ENCODE measurements around the gene MKRN2. TPM values are rescaled to one million over a fixed set of nuclear protein-coding genes. Genes with fewer than 3 reads are reported as not detected.
A peak's percentile ranks its signal among the peaks of the same experiment; 100 is the strongest.

The MKRN2 gene
- total and polyA plus RNA-seq, 9 of the 15 experiments (the other 6 are each of a cell fraction or from before 2014, with no cell fraction given) = 29.4 to 63.2 (median 42.9) TPM

DNA sequence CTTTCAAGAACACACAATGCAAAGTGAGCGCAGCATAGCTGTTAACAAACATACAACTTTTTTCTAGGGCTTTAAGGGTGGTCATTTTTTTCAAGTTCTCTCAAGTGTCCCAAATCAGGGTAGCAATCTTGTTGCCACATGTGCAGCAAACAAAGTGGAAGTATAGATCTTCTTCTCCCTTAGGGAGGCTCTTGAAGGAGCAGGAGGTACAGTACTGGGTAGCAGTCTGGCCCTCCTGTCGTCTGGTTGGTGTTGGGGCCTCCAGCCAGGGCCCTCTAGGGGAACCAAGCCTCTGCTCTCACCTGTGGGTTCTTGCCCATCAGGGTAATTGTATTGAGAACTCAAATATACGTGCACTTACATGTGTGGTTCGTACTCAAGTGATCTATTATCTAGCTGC, 25.8 kb downstream of the MKRN2 start:
- 0 out of 3 replicates have a peak, but pooled peaks have one; percentile 4 for ATAC-seq
- no peaks in the 10 kb centered on the region for H3K27me3 ChIP-seq (ENCODE audit: control insufficient read depth in 2 of 2, insufficient read depth in 2 of 2, low read length in 2 of 2)
- peaks cover 96% of the 10 kb centered on the region for H3K36me3 ChIP-seq (ENCODE audit: control insufficient read depth, insufficient read depth, low read length)
- peaks cover 19% of the 10 kb centered on the region; the same call in 1 of the 2 replicates for H4K20me1 ChIP-seq (replicated peaks; ENCODE audit: control insufficient read depth, insufficient read depth, low read length)
- no peak overlapping the region for H3K27ac ChIP-seq (ENCODE audit: extremely low read depth, low read depth, low read length)
- H3K4me3 ChIP-seq = no peak overlapping the region
- H3K79me2 ChIP-seq (ENCODE audit: control insufficient read depth, insufficient read depth, low read length) = no peaks in the 10 kb centered on the region
- in situ Hi-C loops (cut with MboI) (no loop called here), intact Hi-C loops (cut with micrococcal nuclease) (no loop called here)
- H2AFZ ChIP-seq (ENCODE audit: low read depth, low read length) = no peak overlapping the region
- no peaks in the 10 kb centered on the region; a peak in 2 of 5 replicates for H3K4me1 ChIP-seq (replicated peaks in 1 of 2; ENCODE audit: control insufficient read depth in 2 of 2, insufficient read depth in 2 of 2, low read length in 2 of 2)
- H3K4me2 ChIP-seq (ENCODE audit: insufficient read depth, low read length) = no peak overlapping the region
- H3K9me1 ChIP-seq (ENCODE audit: control insufficient read depth, insufficient read depth, low read length) = no peaks in the 10 kb centered on the region
- no peak for DNase-seq (ENCODE audit: extremely low read depth in 1 of 4, low spot score in 3 of 4)
- FAIRE-seq = peak; percentile 54
- H3K9ac ChIP-seq (ENCODE audit: insufficient read depth in 1 of 2, low read depth in 2 of 2, low read length in 2 of 2) = no peak overlapping the region
- 83% methylated on average over 4 of the region's 4 CpGs for WGBS (ENCODE audit: insufficient coverage, low coverage, missing lambda C conversion rate)
- POLR2A ChIA-PET = interaction anchor here (1.0 to 2.9 kb wide), 13 partner anchors 8 to 260 kb away, joined by 3 to 23 read pairs (median 3); no protein-coding TSS in a partner anchor
- CTCF ChIA-PET (ENCODE audit: low intra/inter-chr PET ratio) = no interaction called here
- BruUV-seq (replicated peaks) = TSS peak; percentile 36
- H3K9me3 ChIP-seq (replicated peaks; ENCODE audit: control insufficient read depth, insufficient read depth, low read depth, low read length) = no peaks in the 10 kb centered on the region
- TF ChIP-seq WHSC1 (IDR thresholded peaks at IDR 0.05; ENCODE audit: low read length) (no peak), ZZZ3 (IDR thresholded peaks at IDR 0.05) (no peak), CBX5 (IDR thresholded peaks at IDR 0.05; ENCODE audit: borderline replicate concordance, low read depth) (no peak), POLR2AphosphoS5 (IDR thresholded peaks at IDR 0.05; ENCODE audit: control insufficient read depth, insufficient read depth, low read depth, low read length) (peak; percentile 61; the same call in 1 of the 2 replicates), MECOM (CRISPR knock-in tag; IDR thresholded peaks at IDR 0.05) (no peak), NFATC3 (IDR thresholded peaks at IDR 0.05) (no peak), ZNF384 (IDR thresholded peaks at IDR 0.05; ENCODE audit: low read depth, low read length) (no peak), NR2C2 (CRISPR knock-in tag; IDR thresholded peaks at IDR 0.05) (no peak), NR2C2 (tag; IDR thresholded peaks at IDR 0.05) (no peak), CBX2 (IDR thresholded peaks at IDR 0.05; ENCODE audit: insufficient read depth, low read length, poor library complexity, severe bottlenecking) (no peak), SUPT5H (IDR thresholded peaks at IDR 0.05) (peak; percentile 35), SNRNP70 (optimal IDR thresholded peaks at IDR 0.05; ENCODE audit: low read depth, low read length) (no peak), POLR2A (conservative IDR thresholded peaks at IDR 0.05) (peak; percentile 39; the same call in 1 of the 2 replicates)
- TF ChIP-seq, protein P1, sequence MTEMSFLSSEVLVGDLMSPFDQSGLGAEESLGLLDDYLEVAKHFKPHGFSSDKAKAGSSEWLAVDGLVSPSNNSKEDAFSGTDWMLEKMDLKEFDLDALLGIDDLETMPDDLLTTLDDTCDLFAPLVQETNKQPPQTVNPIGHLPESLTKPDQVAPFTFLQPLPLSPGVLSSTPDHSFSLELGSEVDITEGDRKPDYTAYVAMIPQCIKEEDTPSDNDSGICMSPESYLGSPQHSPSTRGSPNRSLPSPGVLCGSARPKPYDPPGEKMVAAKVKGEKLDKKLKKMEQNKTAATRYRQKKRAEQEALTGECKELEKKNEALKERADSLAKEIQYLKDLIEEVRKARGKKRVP (CRISPR knock-in tag; IDR thresholded peaks at IDR 0.05) = no peak
- TF ChIP-seq, protein P2, sequence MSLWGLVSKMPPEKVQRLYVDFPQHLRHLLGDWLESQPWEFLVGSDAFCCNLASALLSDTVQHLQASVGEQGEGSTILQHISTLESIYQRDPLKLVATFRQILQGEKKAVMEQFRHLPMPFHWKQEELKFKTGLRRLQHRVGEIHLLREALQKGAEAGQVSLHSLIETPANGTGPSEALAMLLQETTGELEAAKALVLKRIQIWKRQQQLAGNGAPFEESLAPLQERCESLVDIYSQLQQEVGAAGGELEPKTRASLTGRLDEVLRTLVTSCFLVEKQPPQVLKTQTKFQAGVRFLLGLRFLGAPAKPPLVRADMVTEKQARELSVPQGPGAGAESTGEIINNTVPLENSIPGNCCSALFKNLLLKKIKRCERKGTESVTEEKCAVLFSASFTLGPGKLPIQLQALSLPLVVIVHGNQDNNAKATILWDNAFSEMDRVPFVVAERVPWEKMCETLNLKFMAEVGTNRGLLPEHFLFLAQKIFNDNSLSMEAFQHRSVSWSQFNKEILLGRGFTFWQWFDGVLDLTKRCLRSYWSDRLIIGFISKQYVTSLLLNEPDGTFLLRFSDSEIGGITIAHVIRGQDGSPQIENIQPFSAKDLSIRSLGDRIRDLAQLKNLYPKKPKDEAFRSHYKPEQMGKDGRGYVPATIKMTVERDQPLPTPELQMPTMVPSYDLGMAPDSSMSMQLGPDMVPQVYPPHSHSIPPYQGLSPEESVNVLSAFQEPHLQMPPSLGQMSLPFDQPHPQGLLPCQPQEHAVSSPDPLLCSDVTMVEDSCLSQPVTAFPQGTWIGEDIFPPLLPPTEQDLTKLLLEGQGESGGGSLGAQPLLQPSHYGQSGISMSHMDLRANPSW (CRISPR knock-in tag; IDR thresholded peaks at IDR 0.05) = no peak
- TF ChIP-seq, protein P3, sequence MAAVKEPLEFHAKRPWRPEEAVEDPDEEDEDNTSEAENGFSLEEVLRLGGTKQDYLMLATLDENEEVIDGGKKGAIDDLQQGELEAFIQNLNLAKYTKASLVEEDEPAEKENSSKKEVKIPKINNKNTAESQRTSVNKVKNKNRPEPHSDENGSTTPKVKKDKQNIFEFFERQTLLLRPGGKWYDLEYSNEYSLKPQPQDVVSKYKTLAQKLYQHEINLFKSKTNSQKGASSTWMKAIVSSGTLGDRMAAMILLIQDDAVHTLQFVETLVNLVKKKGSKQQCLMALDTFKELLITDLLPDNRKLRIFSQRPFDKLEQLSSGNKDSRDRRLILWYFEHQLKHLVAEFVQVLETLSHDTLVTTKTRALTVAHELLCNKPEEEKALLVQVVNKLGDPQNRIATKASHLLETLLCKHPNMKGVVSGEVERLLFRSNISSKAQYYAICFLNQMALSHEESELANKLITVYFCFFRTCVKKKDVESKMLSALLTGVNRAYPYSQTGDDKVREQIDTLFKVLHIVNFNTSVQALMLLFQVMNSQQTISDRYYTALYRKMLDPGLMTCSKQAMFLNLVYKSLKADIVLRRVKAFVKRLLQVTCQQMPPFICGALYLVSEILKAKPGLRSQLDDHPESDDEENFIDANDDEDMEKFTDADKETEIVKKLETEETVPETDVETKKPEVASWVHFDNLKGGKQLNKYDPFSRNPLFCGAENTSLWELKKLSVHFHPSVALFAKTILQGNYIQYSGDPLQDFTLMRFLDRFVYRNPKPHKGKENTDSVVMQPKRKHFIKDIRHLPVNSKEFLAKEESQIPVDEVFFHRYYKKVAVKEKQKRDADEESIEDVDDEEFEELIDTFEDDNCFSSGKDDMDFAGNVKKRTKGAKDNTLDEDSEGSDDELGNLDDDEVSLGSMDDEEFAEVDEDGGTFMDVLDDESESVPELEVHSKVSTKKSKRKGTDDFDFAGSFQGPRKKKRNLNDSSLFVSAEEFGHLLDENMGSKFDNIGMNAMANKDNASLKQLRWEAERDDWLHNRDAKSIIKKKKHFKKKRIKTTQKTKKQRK (IDR thresholded peaks at IDR 0.05; ENCODE audit: borderline replicate concordance, low read depth, low read length) = no peak
- TF ChIP-seq, protein P4, sequence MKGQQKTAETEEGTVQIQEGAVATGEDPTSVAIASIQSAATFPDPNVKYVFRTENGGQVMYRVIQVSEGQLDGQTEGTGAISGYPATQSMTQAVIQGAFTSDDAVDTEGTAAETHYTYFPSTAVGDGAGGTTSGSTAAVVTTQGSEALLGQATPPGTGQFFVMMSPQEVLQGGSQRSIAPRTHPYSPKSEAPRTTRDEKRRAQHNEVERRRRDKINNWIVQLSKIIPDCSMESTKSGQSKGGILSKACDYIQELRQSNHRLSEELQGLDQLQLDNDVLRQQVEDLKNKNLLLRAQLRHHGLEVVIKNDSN (CRISPR knock-in tag; IDR thresholded peaks at IDR 0.05) = no peak
